ENCODE results near the gene PPP4R3A.

Gene PPP4R3A

DNA sequence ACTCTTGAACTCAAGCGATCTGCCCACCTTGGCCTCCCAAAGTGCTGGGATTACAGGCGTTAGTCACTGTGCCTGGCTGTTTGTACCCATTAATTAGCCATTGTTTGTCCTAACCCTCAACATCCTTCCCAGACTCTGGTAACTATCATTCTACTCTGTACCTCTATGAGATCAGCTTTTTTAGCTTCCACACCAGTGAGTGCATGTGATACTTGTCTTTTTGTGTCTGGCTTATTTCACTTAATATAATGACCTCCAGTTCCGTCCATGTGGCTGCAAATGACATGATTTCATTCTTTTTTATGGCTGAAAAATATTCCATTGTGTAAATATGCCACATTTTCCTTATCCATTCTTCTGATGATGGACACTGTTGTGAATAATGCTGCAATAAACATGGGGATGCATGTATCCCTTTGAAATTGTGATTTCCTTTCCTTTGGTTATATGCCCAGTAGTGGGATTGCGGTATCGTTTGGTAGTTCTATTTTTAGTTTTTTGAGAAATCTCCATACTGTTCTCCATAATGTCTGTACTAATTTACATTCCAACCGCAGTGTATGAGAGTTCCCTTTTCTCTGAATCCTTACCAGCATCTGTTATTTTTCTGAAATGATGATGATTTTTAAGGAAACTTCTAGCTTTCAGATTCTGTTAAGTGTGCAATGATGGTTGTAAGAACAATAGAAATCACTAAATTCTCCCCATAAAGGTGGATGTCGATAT, 6.7 kb upstream of the PPP4R3A start:
- no peak overlapping the region for H3K4me3 ChIP-seq (ENCODE audit: low read depth, low read length)
- no peak for DNase-seq (ENCODE audit: low read depth)
- TF ChIP-seq, protein P1, sequence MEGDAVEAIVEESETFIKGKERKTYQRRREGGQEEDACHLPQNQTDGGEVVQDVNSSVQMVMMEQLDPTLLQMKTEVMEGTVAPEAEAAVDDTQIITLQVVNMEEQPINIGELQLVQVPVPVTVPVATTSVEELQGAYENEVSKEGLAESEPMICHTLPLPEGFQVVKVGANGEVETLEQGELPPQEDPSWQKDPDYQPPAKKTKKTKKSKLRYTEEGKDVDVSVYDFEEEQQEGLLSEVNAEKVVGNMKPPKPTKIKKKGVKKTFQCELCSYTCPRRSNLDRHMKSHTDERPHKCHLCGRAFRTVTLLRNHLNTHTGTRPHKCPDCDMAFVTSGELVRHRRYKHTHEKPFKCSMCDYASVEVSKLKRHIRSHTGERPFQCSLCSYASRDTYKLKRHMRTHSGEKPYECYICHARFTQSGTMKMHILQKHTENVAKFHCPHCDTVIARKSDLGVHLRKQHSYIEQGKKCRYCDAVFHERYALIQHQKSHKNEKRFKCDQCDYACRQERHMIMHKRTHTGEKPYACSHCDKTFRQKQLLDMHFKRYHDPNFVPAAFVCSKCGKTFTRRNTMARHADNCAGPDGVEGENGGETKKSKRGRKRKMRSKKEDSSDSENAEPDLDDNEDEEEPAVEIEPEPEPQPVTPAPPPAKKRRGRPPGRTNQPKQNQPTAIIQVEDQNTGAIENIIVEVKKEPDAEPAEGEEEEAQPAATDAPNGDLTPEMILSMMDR (IDR thresholded peaks at IDR 0.05; ENCODE audit: low read depth, low read length, missing control alignments) = no peak
- in situ Hi-C loops (cut with HindIII; ENCODE audit: low sequenced_read_pairs) = no loop called here

GRCh38 chr14:91515979-91516378, 5.9 kb upstream of the PPP4R3A start:
- H3K4me3 ChIP-seq (ENCODE audit: low read depth, low read length) = no peak overlapping the region
- in situ Hi-C loops (cut with HindIII; ENCODE audit: low sequenced_read_pairs) = no loop called here
- no peak for DNase-seq (ENCODE audit: low read depth)
- TF ChIP-seq, protein P1 (IDR thresholded peaks at IDR 0.05; ENCODE audit: low read depth, low read length, missing control alignments) = no peak

- TF ChIP-seq, protein P1 (IDR thresholded peaks at IDR 0.05; ENCODE audit: low read depth, low read length, missing control alignments) = no peak
- no peak for DNase-seq (ENCODE audit: low read depth)
- H3K4me3 ChIP-seq (ENCODE audit: low read depth, low read length) = peak overlapping the region; percentile 55
- in situ Hi-C loops (cut with HindIII; ENCODE audit: low sequenced_read_pairs) = no loop called here
Observed at GRCh38 chr14:91511043-91511383, 903 bp upstream of the PPP4R3A start.

DNA sequence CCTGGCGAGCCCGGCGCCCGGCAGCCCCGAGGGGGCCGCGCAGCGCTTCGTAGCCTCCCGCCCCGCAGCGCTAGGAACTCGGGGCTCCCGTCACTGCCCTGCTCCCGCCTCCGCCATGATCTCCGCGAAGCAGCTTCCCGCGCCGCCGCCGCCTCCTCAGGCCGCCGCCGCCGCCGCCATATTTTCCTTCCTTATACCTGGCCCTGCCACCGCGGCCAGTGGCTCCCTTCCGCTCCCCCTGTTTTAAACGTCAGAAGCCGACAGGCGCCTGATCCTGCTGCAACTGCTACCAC, 286 bp downstream of the PPP4R3A start:
- peak overlapping the region; percentile 55 for H3K4me3 ChIP-seq (ENCODE audit: low read depth, low read length)
- TF ChIP-seq, protein P1 (IDR thresholded peaks at IDR 0.05; ENCODE audit: low read depth, low read length, missing control alignments) = no peak
- no peak for DNase-seq (ENCODE audit: low read depth)
- in situ Hi-C loops (cut with HindIII; ENCODE audit: low sequenced_read_pairs) = no loop called here

- in situ Hi-C loops (cut with HindIII; ENCODE audit: low sequenced_read_pairs) = no loop called here
- H3K4me3 ChIP-seq (ENCODE audit: low read depth, low read length) = peak overlapping the region; percentile 55
- TF ChIP-seq, protein P1 (IDR thresholded peaks at IDR 0.05; ENCODE audit: low read depth, low read length, missing control alignments) = no peak
- DNase-seq (ENCODE audit: low read depth) = no peak
Observed at GRCh38 chr14:91509083-91509877, 830 bp downstream of the PPP4R3A start.

- in situ Hi-C loops (cut with HindIII; ENCODE audit: low sequenced_read_pairs) = no loop called here
- peak overlapping the region; percentile 55 for H3K4me3 ChIP-seq (ENCODE audit: low read depth, low read length)
Observed at GRCh38 chr14:91508105-91508504, 2.0 kb downstream of the PPP4R3A start.

More at GRCh38 chr14:91508105-91508504, 2.0 kb downstream of the PPP4R3A start:
- TF ChIP-seq, protein P1 (IDR thresholded peaks at IDR 0.05; ENCODE audit: low read depth, low read length, missing control alignments) = no peak
- no peak for DNase-seq (ENCODE audit: low read depth)
